Measurements from ENCODE around the gene SAFB2. TPM values are rescaled to one million over a fixed set of nuclear protein-coding genes. Genes with fewer than 3 reads are reported as not detected.

The SAFB2 gene
- polyA plus RNA-seq, 2 of the 4 experiments (the other 2 are of a cell fraction), result 33.2 to 51.2 TPM

- FAIRE-seq (no peak), DNase-seq (ENCODE audit: low read depth in 1 of 2, low spot score in 1 of 2) (no peak), ATAC-seq (no peak)
- CTCF ChIA-PET, result no interaction called here
- Histone ChIP-seq H3K4me1 (no peaks in the 10 kb centered on the region), H3K4me3 (no peak overlapping the region), H3K9me3 (no peaks in the 10 kb centered on the region), H3K4me2 (no peak overlapping the region), H3K27ac (no peak overlapping the region)
- TF ChIP-seq TP53 (CRISPR knock-in tag; IDR thresholded peaks at IDR 0.05) (no peak), CBX8 (IDR thresholded peaks at IDR 0.05) (no peak), HES2 (IDR thresholded peaks at IDR 0.05) (no peak), RARB (CRISPR knock-in tag; IDR thresholded peaks at IDR 0.05) (no peak), RCOR1 (IDR thresholded peaks at IDR 0.05; ENCODE audit: low read depth, low read length) (no peak), GATA3 (IDR thresholded peaks at IDR 0.05; ENCODE audit: borderline replicate concordance) (no peak), PBX3 (IDR thresholded peaks at IDR 0.05) (no peak), BHLHE40 (IDR thresholded peaks at IDR 0.05; ENCODE audit: low read depth, low read length) (no peak), CHD2 (IDR thresholded peaks at IDR 0.05; ENCODE audit: low read length, partially characterized antibody) (no peak)
- WGBS (ENCODE audit: missing lambda C conversion rate), result 87% methylated on average over 6 of the region's 22 CpGs
- POLR2A ChIA-PET, result no interaction called here
Measured at GRCh38 chr19:5590151-5590864, 32.3 kb downstream of the SAFB2 start.

- no peak for FAIRE-seq
- no peak for ATAC-seq
- no peak for DNase-seq (ENCODE audit: low read depth in 1 of 2, low spot score in 1 of 2)
- no peaks in the 10 kb centered on the region for H3K9me3 ChIP-seq
- ChIA-PET POLR2A (no interaction called here), CTCF (interaction anchor here (1.1 kb wide), 1 partner anchor 11 kb away, joined by 3 read pairs; no protein-coding TSS in a partner anchor)
- TF ChIP-seq SMC3 (IDR thresholded peaks at IDR 0.05), result no peak
- TF ChIP-seq RAD21 (conservative IDR thresholded peaks at IDR 0.05 in 1 of 2, IDR thresholded peaks at IDR 0.05 in 1 of 2), result no peak
- no peak for TF ChIP-seq FOSB (CRISPR knock-in tag; IDR thresholded peaks at IDR 0.05)
- no peak for TF ChIP-seq SREBF2 (IDR thresholded peaks at IDR 0.05)
- no peak for TF ChIP-seq MAZ (IDR thresholded peaks at IDR 0.05; ENCODE audit: borderline replicate concordance, low read depth, low read length)
- no peak for TF ChIP-seq TFCP2L1 (CRISPR knock-in tag; IDR thresholded peaks at IDR 0.05)
- no peak for TF ChIP-seq ZFP36 (IDR thresholded peaks at IDR 0.05; ENCODE audit: borderline replicate concordance, partially characterized antibody)
- no peak for TF ChIP-seq KDM1A (IDR thresholded peaks at IDR 0.05; ENCODE audit: low read depth)
- no peak for TF ChIP-seq BCL3 (IDR thresholded peaks at IDR 0.05)
- TF ChIP-seq RFX5 (IDR thresholded peaks at IDR 0.05), result no peak
- no peak for TF ChIP-seq HOXB13 (CRISPR knock-in tag; IDR thresholded peaks at IDR 0.05; ENCODE audit: low read depth)
- TF ChIP-seq FOSL2 (IDR thresholded peaks at IDR 0.05), result no peak
- no peak for TF ChIP-seq FOSL2 (CRISPR knock-in tag; IDR thresholded peaks at IDR 0.05)
- no peak for TF ChIP-seq HMGXB4 (CRISPR knock-in tag; IDR thresholded peaks at IDR 0.05; ENCODE audit: borderline replicate concordance)
- no peak for TF ChIP-seq MAX (IDR thresholded peaks at IDR 0.05)
- H3K27ac ChIP-seq, result no peak overlapping the region
- H3K4me3 ChIP-seq, result no peak overlapping the region
- WGBS (ENCODE audit: missing lambda C conversion rate), result 93% methylated on average over 17 of the region's 30 CpGs
- H3K4me2 ChIP-seq, result no peak overlapping the region
- no peaks in the 10 kb centered on the region for H3K4me1 ChIP-seq
Measured at GRCh38 chr19:5588906-5589676, 33.5 kb downstream of the SAFB2 start.

Data from A549 (cell line).